Measurements from ENCODE around the gene RANBP3. TPM values are rescaled to one million over a fixed set of nuclear protein-coding genes. Genes with fewer than 3 reads are reported as not detected.
A peak's percentile ranks its signal among the peaks of the same experiment; 100 is the strongest.

The RANBP3 gene
- total RNA-seq, 1 donor from 2014 or later: 76.1 TPM

GRCh38 chr19:6022570-6023064, 44.7 kb upstream of the RANBP3 start:
- no peak for TF ChIP-seq CTCF (IDR thresholded peaks at IDR 0.05; ENCODE audit: insufficient read depth, low read length, poor library complexity, severe bottlenecking)
- Histone ChIP-seq H3K4me3 (ENCODE audit: low read depth, low read length) (no peak overlapping the region), H3K36me3 (ENCODE audit: control insufficient read depth, insufficient read depth, low read length) (no peaks in the 10 kb centered on the region), H3K27me3 (ENCODE audit: control insufficient read depth, insufficient read depth, low read length) (no peaks in the 10 kb centered on the region)
- no peak for DNase-seq (ENCODE audit: low read depth)

GRCh38 chr19:6021878-6022569, 44.1 kb upstream of the RANBP3 start:
- Histone ChIP-seq H3K36me3 (ENCODE audit: control insufficient read depth, insufficient read depth, low read length) (no peaks in the 10 kb centered on the region), H3K4me3 (ENCODE audit: low read depth, low read length) (no peak overlapping the region), H3K27me3 (ENCODE audit: control insufficient read depth, insufficient read depth, low read length) (no peaks in the 10 kb centered on the region)
- peak; percentile 81 for TF ChIP-seq CTCF (IDR thresholded peaks at IDR 0.05; ENCODE audit: insufficient read depth, low read length, poor library complexity, severe bottlenecking)
- peak; percentile 38 for DNase-seq (ENCODE audit: low read depth)

DNA sequence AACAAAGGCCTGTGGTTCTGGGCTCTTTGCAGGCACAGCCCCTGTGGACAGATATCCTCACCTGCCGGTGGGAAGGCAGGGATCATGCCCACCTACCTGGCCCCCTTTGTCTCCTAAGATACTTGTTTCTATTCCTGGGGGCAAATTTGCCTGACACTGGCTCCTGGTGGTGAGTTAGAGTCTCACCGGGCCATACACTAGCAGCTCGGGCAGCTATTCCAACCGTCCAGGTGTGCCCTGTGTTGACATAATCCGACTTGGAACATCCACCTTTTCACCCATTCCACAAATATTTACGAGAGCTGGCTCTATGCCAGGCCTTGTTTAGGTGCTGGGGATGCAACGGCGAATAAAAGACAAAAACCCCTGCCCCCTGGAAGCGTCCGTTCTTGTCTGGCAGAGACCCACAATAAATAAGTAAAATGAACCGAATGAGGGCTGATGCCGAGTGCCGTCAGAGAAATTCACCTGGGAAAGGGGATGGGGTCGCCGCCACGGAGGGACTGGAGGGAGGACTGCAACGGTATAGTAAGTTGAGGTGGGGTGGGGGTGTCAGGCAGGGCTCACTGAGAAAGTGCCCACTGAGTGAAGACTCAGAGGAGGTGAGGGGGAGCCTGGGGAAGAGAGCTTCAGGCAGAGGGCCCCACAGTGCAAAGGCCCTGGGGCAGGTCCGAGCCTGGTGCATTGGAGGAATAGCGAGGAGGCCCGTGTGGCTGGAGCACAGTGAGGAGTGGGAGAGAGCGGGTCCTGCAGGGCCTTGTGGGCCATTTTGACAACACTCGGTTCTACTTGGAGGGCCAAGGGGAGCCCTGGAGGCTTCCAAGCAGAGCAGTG, 43.2 kb upstream of the RANBP3 start:
- DNase-seq (ENCODE audit: low read depth): no peak
- no peaks in the 10 kb centered on the region for H3K36me3 ChIP-seq (ENCODE audit: control insufficient read depth, insufficient read depth, low read length)
- TF ChIP-seq CTCF (IDR thresholded peaks at IDR 0.05; ENCODE audit: insufficient read depth, low read length, poor library complexity, severe bottlenecking): no peak
- H3K27me3 ChIP-seq (ENCODE audit: control insufficient read depth, insufficient read depth, low read length): no peaks in the 10 kb centered on the region
- H3K4me3 ChIP-seq (ENCODE audit: low read depth, low read length): no peak overlapping the region

DNA sequence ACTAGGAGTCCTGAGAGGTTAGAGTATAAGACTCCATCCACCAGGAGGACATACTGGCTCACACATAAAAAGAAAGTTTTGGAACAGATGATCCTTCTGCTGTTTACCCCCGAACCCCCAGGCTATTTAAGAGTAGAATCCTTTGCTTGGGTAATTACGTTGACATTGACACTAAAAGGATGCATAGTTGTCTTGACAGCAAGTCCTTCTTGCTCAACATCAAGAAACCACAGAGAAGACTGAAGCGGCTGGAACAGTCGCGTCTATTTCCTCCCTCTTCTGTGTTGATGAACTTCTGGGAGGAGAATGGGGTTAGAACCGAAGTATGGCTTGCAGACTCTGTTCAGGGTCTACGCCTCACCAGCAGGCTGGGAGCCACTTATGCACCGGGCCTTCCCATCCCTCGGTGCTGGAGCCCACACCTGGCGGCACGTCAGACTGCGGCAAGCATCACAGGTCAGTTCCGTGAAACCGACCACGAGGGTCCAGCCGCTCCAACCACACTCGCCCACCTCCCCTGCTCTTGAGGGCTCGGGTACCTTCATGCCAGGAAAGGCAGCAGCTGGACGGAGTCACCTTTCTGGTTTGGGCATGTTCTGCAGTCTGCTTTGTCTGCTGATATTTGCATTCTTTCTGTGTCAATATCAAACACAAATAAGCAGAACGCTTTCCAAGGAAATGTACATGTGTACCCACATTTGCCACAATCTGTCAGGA, 42.4 kb upstream of the RANBP3 start:
- no peaks in the 10 kb centered on the region for H3K27me3 ChIP-seq (ENCODE audit: control insufficient read depth, insufficient read depth, low read length)

GRCh38 chr19:6018786-6019185, 40.8 kb upstream of the RANBP3 start:
- no peaks in the 10 kb centered on the region for H3K27me3 ChIP-seq (ENCODE audit: control insufficient read depth, insufficient read depth, low read length)
- peak; percentile 36 for TF ChIP-seq CTCF (IDR thresholded peaks at IDR 0.05; ENCODE audit: insufficient read depth, low read length, poor library complexity, severe bottlenecking)

More for the DNA sequence above, 42.4 kb upstream of the RANBP3 start:
- no peak for TF ChIP-seq CTCF (IDR thresholded peaks at IDR 0.05; ENCODE audit: insufficient read depth, low read length, poor library complexity, severe bottlenecking)
- Histone ChIP-seq H3K4me3 (ENCODE audit: low read depth, low read length) (no peak overlapping the region), H3K36me3 (ENCODE audit: control insufficient read depth, insufficient read depth, low read length) (no peaks in the 10 kb centered on the region)
- DNase-seq (ENCODE audit: low read depth): no peak

More at GRCh38 chr19:6018786-6019185, 40.8 kb upstream of the RANBP3 start:
- no peak for DNase-seq (ENCODE audit: low read depth)
- Histone ChIP-seq H3K36me3 (ENCODE audit: control insufficient read depth, insufficient read depth, low read length) (no peaks in the 10 kb centered on the region), H3K4me3 (ENCODE audit: low read depth, low read length) (no peak overlapping the region)
